HFFc6 (cell line): Measurements from ENCODE around the gene LRRC26. TPM values are rescaled to one million over a fixed set of nuclear protein-coding genes. Genes with fewer than 3 reads are reported as not detected.

Experiments
- DNase-seq: peaks from one replicate; pipeline ENCODE4 v3.0.0-alpha.2; 2018
- H3K27ac Mint-ChIP-seq: 2 replicates; pipeline ENCODE4 v1.8.0; 2020; ENCODE audit warnings: mild to moderate bottlenecking, mixed read lengths
- H3K27me3 Mint-ChIP-seq: 2 replicates; pipeline ENCODE4 v1.8.0; 2021; ENCODE audit warnings: mild to moderate bottlenecking, moderate library complexity, mixed read lengths; ENCODE audit not compliant: insufficient read depth
- H3K36me3 Mint-ChIP-seq: 2 replicates; pipeline ENCODE4 v1.8.0; 2021; ENCODE audit warnings: low read depth, mixed read lengths
- H3K4me1 Mint-ChIP-seq: 2 replicates; pipeline ENCODE4 v1.8.0; 2020; ENCODE audit warnings: low read depth, mixed read lengths
- H3K4me3 Mint-ChIP-seq: 2 replicates; pipeline ENCODE4 v1.8.0; 2020; ENCODE audit warnings: mild to moderate bottlenecking, moderate library complexity, mixed read lengths
- H3K9me3 Mint-ChIP-seq: 2 replicates; pipeline ENCODE4 v1.8.0; 2020; ENCODE audit warnings: mild to moderate bottlenecking, mixed read lengths
- total RNA-seq, 6 experiments: library from RNA; stranded (reverse); fragmentation: NEBNext Ultra II Directional; extraction: Animal tissue kit (Norgen Biotek cat#: 25700); gene quantifications; 2 replicates in 1 of 6; 3 replicates in 5 of 6; pipeline ENCODE4 v1.2.3, GENCODE V29; 2021
- TF ChIP-seq, protein P1 (sequence below): fragments of 200-600 bp; sonication (generic); IDR thresholded peaks from 2 replicates; pipeline ENCODE4 v1.5.0; 2021; ENCODE audit warnings: antibody characterized with exemption, mild to moderate bottlenecking

The LRRC26 gene
- total RNA-seq, 6 experiments from 2014 or later: not detected

DNA sequence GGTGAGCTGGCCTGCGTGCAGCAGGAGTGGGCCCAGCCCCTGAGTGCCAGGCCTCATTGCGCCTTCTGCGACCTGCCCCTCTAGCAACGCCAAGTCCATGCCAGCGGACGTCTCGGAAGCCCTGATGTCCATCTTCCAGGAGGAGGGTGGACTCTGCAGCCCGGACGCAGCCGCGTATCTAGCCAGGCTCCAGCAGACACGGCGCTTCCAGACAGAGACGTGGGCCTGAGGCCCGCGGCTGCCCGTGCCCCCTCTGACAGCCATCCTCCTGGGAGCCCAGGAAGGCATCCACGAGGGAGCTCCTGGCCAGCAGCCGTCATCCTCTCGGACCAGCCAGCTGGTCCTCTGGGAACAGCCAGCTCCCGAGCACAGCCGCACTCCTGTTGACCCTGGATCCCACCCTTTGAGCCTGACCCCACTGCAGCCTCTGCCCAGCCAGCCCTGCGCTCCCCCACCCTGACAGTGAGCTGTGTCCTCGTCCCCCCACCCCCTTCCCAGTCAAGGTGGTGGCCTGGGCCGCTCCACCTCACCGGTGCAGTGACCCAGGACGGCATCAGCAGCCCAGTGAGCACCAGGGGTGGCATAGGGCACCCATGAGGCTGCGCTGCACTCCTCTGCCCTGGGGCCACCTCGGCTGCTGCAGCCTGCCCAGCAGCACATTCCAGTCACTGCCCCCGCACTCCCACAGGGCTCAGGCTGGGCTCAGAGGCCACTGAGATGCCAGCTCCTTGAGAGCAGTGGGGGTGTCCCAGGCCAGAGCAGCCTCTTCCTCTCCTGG is 46.5 kb upstream of the LRRC26 start:
- TF ChIP-seq, protein P1, sequence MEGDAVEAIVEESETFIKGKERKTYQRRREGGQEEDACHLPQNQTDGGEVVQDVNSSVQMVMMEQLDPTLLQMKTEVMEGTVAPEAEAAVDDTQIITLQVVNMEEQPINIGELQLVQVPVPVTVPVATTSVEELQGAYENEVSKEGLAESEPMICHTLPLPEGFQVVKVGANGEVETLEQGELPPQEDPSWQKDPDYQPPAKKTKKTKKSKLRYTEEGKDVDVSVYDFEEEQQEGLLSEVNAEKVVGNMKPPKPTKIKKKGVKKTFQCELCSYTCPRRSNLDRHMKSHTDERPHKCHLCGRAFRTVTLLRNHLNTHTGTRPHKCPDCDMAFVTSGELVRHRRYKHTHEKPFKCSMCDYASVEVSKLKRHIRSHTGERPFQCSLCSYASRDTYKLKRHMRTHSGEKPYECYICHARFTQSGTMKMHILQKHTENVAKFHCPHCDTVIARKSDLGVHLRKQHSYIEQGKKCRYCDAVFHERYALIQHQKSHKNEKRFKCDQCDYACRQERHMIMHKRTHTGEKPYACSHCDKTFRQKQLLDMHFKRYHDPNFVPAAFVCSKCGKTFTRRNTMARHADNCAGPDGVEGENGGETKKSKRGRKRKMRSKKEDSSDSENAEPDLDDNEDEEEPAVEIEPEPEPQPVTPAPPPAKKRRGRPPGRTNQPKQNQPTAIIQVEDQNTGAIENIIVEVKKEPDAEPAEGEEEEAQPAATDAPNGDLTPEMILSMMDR: no peak
- H3K4me3 Mint-ChIP-seq: no peak overlapping the region
- H3K9me3 Mint-ChIP-seq: no peaks in the 10 kb centered on the region
- peaks cover 5% of the 10 kb centered on the region; the same call in 1 of the 2 replicates for H3K4me1 Mint-ChIP-seq
- no peak for DNase-seq
- H3K27ac Mint-ChIP-seq: no peak overlapping the region
- no peaks in the 10 kb centered on the region for H3K36me3 Mint-ChIP-seq
- no peaks in the 10 kb centered on the region; the same call in 1 of the 2 replicates for H3K27me3 Mint-ChIP-seq

DNA sequence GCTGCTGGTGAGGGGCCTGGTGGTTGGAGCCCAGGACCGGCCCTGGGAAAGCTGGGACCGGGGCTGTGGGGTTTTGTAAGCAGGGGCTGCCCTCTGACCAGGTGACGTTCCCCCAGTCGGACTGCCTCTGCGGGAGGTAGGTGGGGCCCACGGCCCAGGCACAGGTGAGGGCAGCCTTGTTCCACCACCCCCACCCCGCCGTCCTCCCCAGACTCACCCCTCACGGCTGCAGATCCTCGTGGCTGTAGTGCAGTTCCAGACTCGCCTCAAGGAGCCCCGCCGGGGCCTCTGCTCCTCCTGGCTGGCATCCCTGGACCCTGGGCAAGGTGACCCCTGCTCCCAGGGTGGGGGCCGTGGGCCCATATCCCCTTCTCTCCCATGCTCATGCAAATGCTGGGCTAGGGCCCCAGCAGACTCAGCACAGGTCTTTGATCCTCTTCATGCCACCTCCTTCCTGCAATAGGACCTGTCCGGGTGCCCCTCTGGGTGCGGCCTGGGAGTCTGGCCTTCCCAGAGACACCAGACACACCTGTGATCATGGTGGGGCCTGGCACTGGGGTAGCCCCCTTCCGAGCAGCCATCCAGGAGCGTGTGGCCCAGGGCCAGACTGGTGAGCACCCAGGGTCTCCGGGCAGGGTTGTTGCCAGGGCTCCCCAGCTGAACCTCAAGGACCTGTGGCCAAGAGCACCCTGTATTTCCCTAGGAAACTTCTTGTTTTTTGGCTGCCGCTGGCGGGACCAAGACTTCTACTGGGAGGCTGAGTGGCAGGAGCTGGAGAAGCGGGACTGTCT is 45.5 kb upstream of the LRRC26 start:
- peaks cover 5% of the 10 kb centered on the region; the same call in 1 of the 2 replicates for H3K4me1 Mint-ChIP-seq
- H3K4me3 Mint-ChIP-seq: no peak overlapping the region
- peaks cover 2% of the 10 kb centered on the region for H3K27me3 Mint-ChIP-seq
- TF ChIP-seq, protein P1: no peak
- DNase-seq: no peak
- no peaks in the 10 kb centered on the region for H3K9me3 Mint-ChIP-seq
- H3K36me3 Mint-ChIP-seq: no peaks in the 10 kb centered on the region
- H3K27ac Mint-ChIP-seq: no peak overlapping the region

DNA sequence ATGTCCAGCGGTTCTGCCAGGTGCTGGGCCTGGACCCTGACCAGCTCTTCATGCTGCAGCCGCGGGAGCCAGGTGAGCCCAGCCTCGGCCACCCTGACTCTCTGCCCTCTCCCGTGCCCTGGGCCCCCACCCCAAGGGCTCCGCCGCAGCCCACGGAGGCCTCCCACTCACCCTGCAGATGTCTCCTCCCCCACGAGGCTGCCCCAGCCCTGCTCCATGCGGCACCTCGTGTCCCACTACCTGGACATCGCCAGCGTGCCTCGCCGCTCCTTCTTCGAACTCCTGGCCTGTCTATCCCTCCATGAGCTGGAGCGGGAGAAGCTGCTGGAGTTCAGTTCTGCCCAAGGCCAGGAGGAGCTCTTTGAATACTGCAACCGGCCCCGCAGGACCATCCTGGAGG is 44.8 kb upstream of the LRRC26 start:
- no peak overlapping the region for H3K27ac Mint-ChIP-seq
- no peak for DNase-seq
- H3K4me3 Mint-ChIP-seq: no peak overlapping the region
- H3K36me3 Mint-ChIP-seq: no peaks in the 10 kb centered on the region
- TF ChIP-seq, protein P1: no peak
- peaks cover 5% of the 10 kb centered on the region; the same call in 1 of the 2 replicates for H3K4me1 Mint-ChIP-seq
- H3K27me3 Mint-ChIP-seq: peaks cover 2% of the 10 kb centered on the region
- H3K9me3 Mint-ChIP-seq: no peaks in the 10 kb centered on the region

DNA sequence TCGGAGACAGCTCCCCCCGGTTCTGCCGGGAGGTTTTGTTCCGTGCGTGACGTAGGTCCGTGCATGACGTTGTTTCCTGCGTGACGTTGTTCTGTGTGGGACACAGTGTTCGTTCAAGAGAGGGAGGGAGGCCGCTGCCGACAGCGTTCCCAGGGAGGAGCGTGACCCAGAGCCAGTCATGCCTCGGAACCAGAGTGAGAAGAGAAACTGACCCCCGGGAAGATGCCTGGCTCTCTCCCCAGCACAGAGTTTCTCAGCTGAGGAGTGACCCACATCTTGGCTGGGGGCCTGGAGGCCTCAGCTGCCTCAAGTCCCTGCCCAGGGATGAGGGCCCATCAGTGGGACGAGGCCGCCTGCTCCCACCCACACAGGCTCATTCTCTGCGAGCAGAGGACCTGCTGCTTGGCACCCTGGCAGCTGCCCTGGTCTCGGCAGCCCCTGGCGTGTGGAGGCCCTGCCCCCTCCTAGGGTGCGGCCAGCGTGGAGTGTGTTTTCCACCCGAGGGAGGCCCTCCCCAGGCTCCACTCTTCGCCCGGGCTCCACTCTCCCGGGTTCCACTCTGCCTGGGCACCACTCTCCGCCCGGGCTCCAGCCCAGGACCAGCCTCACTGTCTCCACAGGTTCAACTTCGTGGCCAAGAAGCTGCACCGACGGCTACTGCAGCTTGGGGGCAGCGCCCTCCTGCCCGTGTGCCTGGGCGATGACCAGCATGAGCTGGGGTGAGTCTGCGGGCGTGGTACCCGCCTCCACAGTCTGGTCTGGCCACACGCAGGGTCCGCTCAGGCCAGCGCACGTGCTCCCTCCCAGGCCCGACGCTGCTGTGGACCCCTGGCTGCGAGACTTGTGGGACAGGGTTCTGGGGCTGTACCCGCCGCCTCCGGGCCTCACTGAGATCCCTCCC is 43.6 kb upstream of the LRRC26 start:
- TF ChIP-seq, protein P1: peak; percentile 45; the same call in 1 of the 2 replicates
- no peak overlapping the region for H3K27ac Mint-ChIP-seq
- no peaks in the 10 kb centered on the region for H3K9me3 Mint-ChIP-seq
- peaks cover 2% of the 10 kb centered on the region for H3K27me3 Mint-ChIP-seq
- peaks cover 6% of the 10 kb centered on the region; the same call in 1 of the 2 replicates for H3K36me3 Mint-ChIP-seq
- H3K4me1 Mint-ChIP-seq: no peaks in the 10 kb centered on the region; the same call in 1 of the 2 replicates
- H3K4me3 Mint-ChIP-seq: no peak overlapping the region
- DNase-seq: no peak

DNA sequence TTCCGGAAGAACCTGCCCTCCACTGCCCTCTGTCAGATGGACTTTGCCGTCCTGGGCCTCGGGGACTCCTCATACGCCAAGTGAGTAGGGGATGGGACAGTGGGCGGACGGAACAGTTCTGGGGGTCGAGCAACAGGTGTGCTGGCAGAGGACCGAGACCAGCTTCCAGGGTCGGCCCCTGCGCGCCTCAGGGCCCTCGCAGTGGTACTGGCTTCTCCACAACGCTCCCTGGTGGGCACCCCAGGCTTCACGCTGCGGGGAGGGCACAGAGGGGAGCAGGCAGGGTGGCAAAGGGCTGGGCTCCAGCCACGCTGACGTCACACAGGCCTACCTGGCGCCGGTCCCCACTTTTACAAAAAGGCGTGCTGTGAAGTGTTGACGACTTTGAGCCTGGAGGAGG is 42.7 kb upstream of the LRRC26 start:
- Mint-ChIP-seq H3K27me3 (peaks cover 2% of the 10 kb centered on the region), H3K36me3 (peaks cover 8% of the 10 kb centered on the region), H3K9me3 (no peaks in the 10 kb centered on the region), H3K4me3 (no peak overlapping the region), H3K27ac (no peak overlapping the region), H3K4me1 (peaks cover 2% of the 10 kb centered on the region)
- no peak for DNase-seq
- TF ChIP-seq, protein P1: peak; percentile 17; the same call in 1 of the 2 replicates
